HG03439 (cell line): ENCODE measurements around the gene EML2.
"Not testable (repeated sequence)": the region's sequence is repeated elsewhere in the genome, so short reads cannot be mapped to it uniquely, and the experiment has no call there.

ENCODE experiments used
- ATAC-seq: cut with Tn5 transposase; IDR thresholded peaks from one replicate; pipeline ENCODE4 v1.9.1; 2021; ENCODE audit warnings: mild to moderate bottlenecking, moderate library complexity; ENCODE audit not compliant: unreplicated experiment

The EML2 gene, protein sequence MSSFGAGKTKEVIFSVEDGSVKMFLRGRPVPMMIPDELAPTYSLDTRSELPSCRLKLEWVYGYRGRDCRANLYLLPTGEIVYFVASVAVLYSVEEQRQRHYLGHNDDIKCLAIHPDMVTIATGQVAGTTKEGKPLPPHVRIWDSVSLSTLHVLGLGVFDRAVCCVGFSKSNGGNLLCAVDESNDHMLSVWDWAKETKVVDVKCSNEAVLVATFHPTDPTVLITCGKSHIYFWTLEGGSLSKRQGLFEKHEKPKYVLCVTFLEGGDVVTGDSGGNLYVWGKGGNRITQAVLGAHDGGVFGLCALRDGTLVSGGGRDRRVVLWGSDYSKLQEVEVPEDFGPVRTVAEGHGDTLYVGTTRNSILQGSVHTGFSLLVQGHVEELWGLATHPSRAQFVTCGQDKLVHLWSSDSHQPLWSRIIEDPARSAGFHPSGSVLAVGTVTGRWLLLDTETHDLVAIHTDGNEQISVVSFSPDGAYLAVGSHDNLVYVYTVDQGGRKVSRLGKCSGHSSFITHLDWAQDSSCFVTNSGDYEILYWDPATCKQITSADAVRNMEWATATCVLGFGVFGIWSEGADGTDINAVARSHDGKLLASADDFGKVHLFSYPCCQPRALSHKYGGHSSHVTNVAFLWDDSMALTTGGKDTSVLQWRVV

DNA sequence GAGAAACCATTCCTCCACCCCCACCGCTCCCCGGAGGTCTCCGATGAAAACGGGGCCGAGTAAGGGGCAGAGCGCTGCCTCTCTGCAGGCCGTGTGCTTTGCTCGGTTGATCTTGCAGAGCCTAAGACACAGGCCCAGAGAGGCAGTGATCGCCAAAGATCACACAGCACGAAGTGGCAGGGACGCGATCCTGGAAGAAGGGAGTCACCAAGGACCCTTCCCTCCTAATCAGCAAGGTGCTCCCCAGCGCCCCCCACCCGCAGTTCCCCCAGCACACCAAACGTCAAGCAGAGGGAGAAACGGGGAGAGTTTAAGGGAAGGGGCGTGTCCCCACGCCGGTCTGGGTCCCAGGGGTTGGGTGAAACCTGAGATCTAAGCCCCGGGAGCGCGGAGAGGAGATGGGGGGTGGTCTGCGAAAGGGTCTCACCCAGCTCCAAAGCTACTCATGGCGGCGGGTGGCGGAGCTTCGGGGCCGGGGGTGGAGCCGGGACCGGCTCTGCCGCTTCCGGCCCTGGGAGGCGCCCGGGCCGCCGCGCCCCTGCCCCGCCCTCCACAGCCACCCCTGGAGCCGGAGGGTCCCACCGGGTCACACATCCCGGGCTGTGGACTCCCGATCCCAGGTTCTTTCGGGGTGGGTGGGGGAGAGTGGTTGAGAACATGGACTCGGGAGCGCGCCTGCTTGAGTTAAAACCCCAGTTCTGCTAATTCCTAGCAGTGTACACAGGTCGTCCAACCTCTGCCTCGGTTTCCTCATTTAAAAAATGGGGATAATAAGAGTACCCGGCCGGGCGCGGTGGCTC, at the start of gene EML2:
Gene EML2 (minus strand): TSS at position 468 of the 800 bp plus-strand sequence. CDS start 21 bp downstream, at position 447.
- no peak for ATAC-seq

DNA sequence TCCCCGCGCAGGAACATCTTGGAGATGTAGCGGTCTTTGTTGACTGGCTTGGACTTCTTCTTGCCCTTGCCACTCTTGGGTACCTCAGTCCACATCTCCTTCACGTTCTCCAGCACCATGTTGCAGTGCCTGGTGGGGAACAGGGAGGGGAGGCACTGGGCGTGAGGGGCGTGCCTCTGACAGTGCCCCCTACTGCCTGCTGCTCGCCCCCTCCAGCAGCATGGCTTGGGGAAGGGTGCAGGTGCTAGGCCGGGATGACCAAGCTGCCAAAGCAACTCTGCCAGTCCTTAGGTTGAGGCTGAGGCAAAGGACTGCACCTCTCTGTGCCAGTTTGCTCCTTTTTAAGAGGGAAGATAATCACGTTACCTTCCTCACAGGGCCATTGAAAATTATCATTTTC, 48.4 kb upstream of the EML2 start:
- ATAC-seq = no peak

DNA sequence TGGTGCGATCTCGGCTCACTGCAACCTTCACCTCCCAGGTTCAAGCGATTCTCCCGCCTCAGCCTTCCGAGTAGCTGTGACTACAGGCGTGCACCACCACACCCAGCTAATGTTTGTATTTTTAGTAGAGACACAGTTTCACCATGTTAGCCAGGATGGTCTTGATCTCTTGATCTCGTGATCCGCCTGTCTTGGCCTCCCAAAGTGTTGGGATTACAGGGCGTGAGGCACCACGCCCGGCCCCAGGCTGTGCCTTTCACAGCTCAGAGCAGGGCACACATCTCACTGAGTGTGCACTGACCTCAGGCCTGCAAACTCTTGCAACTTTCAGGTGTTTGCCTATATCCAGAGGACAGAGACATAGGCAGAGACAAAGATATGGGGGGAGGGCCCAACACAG, 45.8 kb upstream of the EML2 start:
- not testable (repeated sequence) for ATAC-seq

DNA sequence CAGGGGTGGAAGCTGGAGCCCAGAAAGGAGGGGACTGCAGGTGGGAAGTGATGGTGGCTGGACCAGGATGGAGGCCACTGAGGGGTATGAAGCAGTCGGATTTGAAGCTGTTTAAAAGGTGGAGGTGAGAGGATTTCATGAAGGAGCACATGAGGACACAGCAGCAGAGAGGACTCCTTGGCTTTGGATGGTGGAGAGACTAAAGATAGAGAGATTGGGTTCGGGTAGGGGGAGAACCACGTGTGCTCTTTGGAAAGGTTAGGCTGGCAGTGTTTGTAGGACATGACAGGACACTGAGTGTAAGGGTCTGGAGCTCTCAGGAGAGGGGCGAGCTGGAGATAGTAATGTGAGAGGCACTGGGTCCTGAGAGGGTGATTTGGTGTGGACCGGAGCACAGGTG, 43.7 kb upstream of the EML2 start:
- no peak for ATAC-seq

DNA sequence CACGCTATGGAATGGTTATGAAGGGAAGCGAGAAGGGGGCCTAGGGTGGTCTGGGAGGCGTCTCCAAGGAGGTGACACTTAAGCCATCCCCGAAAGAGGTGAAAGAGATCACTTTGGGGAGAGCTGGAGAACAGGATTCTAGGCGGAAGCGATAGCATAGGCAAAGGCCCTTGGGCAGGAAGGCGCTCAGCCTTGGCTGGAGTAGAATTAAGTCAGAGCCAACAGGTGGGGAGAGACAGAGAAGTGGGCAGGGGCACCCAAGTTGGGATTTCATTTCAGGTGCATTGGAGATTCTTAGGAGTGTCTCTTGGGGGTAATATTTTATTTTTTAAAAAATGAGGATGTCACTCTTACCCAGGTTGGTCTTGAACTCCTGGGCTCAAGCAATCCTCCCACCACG, 42.9 kb upstream of the EML2 start:
- ATAC-seq = no peak

DNA sequence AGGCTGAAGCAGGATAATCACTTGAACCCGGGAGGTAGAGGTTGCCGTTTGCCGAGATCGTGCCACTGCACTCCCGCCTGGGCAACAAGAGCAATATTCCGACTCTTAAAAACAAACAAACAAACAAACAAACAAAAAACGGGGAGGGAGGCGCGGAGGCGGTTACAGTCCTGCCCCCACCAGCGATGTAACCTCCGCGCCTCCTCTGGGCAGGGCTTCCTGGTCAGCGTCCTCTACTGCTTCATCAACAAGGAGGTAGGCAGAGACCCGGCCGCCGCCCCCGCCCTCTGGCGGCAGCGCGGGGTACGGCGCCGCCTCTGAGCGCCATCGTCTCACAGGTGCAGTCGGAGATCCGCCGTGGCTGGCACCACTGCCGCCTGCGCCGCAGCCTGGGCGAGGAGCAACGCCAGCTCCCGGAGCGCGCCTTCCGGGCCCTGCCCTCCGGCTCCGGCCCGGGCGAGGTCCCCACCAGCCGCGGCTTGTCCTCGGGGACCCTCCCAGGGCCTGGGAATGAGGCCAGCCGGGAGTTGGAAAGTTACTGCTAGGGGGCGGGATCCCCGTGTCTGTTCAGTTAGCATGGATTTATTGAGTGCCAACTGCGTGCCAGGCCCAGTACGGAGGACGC, 42.3 kb upstream of the EML2 start:
- ATAC-seq = peak; percentile 54

DNA sequence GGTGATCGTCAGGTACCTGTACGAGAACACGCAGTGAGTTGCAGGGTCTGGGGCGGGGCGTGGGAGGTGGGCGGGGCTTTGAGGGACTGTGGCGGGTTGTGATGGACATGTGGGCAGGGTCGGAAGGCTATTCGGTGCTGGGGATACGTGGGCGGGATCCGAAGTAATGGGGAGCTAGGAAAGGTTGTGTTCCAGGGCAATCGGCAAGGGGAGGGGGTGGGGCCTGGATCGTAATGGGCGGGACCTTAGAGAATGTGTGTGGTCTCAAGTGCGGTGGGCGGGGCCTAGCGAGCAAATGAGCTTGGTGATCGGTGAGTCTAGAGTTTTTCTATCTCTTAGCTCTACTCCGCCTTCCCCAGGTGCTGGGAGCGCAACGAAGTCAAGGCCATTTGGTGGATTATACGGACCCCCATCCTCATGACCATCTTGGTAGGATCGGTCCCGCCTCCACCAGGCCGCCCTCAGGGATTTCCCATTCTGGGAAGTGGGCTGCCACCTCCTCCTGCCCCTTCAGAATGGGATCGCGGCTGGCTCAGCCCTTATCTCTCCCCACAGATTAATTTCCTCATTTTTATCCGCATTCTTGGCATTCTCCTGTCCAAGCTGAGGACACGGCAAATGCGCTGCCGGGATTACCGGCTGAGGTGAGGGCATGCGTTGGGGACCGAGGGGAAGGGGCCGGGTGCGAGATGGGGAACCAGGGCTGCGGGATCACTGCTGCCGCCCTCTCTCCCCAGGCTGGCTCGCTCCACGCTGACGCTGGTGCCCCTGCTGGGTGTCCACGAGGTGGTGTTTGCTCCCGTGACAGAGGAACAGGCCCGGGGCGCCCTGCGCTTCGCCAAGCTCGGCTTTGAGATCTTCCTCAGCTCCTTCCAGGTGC, 38.4 kb upstream of the EML2 start:
- no peak for ATAC-seq

DNA sequence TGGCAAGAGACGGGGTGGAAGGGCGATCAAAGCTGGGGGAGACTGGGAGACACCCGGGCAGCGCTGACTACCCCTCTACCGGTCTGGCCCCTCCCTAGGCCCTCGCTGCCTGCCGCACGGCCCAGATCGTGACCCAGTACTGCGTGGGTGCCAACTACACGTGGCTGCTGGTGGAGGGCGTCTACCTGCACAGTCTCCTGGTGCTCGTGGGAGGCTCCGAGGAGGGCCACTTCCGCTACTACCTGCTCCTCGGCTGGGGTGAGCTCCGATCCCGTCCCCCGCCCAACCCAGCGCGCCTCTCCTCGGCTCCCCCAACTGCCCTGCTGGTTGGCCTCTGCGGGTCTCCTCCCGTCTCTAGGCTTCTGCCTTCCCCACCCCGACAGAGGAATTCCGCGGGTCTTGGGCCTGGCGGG, 37.7 kb upstream of the EML2 start:
- no peak for ATAC-seq

DNA sequence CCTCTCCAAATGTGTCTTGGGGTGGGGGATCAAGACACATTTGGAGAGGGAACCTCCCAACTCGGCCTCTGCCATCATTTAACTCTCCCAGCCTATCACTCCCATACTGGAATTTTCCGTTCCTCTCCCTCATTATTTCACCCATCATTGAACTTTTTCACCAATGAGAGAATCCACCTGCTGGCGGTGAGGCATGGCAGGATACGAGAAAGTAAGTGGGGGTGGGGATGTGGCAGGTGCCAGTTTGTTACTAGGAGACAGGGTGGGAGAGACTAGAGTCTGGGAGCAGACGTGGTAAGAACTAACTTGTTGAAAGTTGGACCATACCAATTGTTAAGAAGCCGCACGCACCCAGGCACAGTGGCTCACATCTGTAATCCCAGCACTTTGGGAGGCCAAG, 35.7 kb upstream of the EML2 start:
- no peak for ATAC-seq

DNA sequence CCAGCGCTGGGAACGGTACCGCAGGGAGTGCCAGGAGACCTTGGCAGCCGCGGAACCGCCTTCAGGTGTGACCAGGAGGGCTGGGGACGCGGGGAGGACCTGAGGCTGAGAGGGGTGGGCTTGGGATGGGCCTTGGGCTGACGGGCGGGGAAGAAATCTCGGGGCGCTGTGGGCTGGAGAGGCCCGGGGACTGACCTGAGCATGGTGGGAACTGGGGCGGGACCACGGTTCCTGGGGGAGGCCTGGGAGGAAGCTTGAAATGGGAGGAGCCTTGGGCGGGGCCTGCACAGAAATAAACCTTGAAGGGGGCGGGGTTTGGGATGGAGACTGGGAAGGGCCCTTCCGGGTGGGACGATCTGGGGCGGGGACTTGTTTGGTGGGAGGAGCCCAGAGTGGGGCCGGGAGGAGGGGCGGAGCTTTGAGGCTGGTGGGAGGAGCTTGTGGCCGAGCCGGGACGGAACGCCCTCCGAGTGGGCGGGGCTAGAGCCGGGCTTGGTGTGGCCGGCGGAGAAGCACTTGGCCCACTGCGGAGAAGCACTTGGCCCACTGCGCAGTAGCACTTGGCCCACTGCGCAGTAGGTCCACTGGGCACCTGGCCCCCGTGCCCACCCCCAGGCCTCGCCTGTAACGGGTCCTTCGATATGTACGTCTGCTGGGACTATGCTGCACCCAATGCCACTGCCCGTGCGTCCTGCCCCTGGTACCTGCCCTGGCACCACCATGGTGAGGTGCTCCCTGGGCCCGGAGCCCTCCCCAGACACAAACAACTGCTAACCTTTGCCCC, 31.7 kb upstream of the EML2 start:
- peak; percentile 51 for ATAC-seq

DNA sequence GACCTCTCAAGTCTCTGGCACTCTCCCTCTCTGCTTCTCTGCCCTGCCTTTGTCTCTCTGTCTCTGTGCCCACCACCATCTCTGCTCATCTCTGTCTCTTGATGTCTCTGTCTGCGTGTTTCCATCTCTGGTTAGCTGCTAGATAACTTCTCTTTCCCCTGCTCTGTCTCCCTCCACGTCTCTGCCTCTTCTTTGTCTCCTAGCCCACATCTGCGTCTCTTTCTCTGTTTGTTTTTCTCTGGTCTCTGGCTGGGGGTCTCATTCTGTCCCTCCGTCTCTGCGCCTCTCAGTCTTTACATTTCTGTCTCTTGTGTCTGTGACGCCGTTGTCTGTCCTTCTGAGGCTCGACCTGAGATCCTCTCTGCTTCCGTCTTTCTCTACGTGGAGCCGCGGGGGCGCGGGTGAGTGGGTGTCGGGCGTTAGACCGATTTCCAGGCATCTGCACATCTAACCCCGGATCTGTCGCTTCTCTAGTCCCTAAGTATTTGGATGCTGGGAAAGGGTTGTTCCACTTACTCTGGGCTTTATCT, 29.2 kb upstream of the EML2 start:
- no peak for ATAC-seq

DNA sequence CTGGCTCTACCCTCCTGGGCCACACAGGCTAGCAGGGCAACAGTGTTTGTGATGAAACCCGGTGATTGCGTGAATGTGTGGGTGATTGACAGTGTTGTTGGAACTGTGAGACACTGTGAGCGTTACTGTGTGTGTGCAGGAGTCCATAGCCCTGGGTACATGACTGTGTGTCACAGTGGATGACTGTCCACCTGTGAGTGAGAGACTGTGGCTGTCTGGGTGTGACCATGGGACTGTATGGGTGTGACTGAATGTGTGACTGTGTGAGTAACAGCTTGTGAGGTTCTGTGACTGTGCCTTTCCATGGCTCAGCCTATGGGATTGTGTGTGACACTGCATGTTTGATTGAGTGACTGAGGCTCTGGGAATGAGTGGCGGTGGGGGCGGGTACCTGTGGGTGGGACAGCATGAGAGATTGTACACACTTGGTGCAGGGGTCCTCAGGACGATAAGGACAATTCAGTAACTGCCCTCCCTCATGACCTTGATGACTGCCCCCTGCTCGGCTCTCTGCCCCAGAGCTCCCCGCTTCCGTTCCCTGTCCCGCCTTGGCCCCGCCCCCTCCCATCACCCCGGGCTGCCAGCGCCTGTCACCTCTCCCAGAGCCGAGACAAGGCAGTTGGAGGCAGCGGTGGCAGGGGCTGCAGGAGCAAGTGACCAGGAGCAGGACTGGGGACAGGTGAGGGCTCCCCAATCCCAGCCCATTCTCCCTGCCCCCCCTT, 28.6 kb upstream of the EML2 start, which contains the start of gene GIPR:
Gene GIPR (plus strand): TSS at position 602 of the 722 bp plus-strand sequence. CDS start 1,300 bp downstream, outside the sequence.
- ATAC-seq = no peak

DNA sequence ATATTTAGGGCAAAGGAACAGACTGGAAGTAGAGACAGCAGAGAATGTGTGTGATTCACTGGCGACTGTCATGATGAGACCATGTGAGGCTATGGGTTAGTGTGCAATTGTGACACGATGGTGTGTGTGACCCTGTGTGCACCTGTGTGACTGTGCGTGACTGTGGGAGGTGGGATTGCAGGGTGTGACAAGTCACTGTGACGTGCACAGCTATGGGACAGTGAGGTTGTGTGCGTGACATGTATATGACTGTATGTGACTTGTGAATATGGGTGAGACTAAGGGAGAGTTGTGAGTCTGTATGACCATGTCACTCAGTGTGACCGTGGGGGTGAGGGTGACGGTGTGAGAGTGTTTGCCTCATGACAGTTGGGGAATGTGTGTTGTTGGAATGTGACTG, 25.4 kb upstream of the EML2 start:
- ATAC-seq = no peak

DNA sequence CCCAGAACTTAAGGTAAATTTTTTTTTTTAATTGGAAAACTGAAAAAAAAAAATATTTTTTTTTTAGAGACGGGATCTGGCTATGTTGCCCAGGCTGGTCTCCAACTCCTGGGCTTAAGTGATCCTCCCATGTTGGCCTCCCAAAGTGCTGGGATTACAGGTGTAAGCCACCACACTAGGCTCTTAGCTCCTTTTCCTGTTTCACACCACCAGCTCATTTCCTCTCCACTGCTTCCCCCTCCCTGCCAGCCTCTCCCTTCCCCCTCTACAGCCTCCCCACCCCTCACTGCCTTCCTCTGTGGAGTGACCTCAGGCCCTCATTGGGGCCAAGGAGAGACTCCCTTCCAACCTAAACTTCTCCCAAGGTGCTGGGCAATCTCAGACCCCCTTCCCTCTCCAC, 24.6 kb upstream of the EML2 start:
- no peak for ATAC-seq

DNA sequence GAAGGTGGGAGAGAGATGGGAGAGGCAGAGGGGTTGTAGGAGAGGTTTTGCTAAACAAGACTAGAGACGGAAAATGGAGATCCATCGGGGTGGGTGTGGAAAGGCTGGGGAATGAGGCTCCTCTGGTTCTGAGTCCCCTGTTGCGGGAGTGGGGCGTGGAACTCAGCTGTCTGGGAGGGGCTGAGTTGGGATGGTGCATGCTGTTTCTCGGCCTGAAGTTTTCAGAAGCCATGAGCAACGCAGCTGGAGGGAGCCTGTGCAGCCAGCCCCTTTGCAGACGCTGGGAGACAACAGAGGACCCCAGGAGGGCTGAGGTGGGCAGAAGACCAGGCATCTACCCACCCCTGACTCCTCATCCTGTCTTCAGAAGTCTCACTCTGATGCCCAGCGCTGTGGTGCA, 21.4 kb upstream of the EML2 start:
- no peak for ATAC-seq

DNA sequence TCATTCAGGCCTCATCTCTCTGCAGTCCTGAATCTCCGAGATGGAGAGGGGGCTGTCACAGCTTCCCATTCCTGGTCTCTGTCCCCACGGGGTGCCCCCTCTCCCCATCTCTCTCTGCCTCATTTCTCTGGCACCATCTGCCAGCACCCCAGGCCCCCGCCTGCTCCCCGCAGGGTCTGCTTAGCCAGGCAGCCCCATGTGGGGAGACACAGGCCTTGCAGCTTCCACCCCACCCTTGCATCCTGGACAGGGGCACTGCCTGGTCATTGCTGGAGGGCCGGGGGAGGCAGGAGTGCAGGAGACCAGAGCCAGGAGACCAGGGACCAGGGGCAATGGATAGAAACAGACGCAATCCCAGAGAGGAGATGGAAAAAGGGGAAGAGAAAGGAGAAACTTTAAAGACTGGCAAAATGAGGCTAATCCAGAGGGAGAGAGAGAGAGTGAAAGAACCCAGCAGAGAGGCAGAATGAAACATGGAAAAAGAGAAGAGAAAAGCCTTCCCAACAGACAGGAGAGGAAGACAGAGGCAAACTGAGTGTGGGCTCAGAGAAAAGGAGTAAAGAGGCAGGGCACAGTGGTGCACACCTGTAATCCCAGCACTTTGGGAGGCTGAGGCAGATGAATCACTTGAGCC, 20.0 kb upstream of the EML2 start:
- ATAC-seq = no peak

DNA sequence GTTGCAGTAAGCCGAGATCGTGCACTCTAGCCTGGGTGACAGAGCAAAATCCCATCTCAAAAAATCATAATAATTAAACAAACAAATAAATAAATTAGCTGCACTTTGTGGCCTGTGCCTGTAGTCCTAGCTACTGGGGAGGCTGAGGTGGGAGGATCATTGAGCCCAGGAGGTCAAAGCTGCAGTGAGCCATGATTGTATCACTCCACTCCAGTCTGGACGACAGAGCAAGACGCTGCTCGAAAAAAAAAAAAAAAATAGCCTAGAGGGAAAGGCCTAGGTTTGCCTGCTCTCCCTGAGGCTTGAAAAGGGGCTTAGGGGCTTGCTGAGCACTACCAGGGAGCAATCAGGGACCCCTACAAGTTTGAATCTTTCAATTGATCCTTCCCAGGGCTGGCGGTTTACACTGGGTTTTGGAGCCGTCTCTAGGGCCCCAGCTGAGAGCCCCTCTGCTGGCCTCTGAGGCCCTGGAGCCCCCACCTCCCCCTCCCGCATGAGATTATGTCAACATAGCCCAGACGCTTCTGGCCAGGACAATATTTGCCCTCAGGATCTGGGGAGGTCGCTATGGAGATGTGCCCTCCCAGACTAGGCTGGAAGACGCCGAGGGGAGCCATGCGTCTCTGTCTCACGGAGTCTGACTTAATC, 18.4 kb upstream of the EML2 start:
- no peak for ATAC-seq
